Kidney tubule cell (primary cell): ENCODE data around the gene PXDN.

Experiments
- DNase-seq: peaks from one replicate; pipeline ENCODE4 v3.0.0-alpha.2; 2018; ENCODE audit warnings: low spot score

The PXDN gene

DNA sequence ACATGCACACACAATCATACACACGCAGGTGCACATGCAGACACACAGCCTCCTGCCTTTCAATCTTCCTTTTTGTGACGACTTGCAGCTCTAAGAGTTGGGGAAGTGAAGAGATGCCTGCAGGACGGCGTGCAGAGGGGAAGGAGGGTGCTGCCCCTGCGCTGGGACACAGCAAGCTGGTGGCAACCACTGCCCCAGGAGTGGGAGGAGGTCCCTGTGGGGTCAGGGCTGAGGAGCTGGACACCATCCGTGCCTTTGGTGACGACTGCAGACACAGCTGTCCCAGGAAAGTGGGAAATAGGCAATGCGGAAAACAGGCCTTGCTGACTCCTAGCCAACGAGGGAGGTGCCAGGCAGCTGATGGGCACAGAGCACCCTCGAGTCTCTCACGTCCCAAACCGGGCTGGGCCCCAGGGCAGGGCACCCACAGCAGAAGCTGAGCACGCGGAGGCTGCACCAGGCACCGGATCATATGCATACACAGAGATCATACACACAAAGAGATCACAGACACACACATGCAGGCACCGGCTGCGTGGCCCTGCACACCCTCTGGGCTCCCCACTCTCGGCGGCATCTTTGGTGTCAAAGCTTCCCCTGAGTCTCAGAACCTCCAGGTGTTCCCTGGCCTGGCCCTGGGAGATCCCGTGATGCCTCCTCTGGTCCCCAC lies 146.1 kb downstream of the PXDN start:
- no peak for DNase-seq

DNA sequence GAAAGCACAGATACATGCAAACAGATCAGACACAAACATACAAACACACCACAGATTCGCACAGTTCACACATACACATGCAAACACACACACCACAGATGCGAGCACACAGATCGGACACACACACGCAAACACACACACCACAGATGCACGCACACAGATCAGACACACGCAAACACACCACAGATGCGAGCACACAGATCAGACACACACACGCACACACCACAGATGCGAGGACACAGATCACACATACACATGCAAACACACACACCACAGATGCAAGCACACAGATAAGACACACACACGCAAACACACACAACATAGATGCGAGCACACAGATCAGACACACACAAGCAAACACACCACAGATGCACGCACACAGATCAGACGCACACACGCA lies 149.0 kb downstream of the PXDN start:
- DNase-seq = no peak

GRCh38 chr2:1594373-1595171 lies 149.7 kb downstream of the PXDN start:
- no peak for DNase-seq

- no peak for DNase-seq
Measured at GRCh38 chr2:1594123-1594372, 150.3 kb downstream of the PXDN start.

- DNase-seq = peak; percentile 81
Measured at GRCh38 chr2:1593371-1594122, 150.8 kb downstream of the PXDN start.

GRCh38 chr2:1591978-1592907 lies 152.1 kb downstream of the PXDN start:
- peak; percentile 88 for DNase-seq

GRCh38 chr2:1591461-1591770 lies 152.9 kb downstream of the PXDN start:
- peak; percentile 77 for DNase-seq

DNA sequence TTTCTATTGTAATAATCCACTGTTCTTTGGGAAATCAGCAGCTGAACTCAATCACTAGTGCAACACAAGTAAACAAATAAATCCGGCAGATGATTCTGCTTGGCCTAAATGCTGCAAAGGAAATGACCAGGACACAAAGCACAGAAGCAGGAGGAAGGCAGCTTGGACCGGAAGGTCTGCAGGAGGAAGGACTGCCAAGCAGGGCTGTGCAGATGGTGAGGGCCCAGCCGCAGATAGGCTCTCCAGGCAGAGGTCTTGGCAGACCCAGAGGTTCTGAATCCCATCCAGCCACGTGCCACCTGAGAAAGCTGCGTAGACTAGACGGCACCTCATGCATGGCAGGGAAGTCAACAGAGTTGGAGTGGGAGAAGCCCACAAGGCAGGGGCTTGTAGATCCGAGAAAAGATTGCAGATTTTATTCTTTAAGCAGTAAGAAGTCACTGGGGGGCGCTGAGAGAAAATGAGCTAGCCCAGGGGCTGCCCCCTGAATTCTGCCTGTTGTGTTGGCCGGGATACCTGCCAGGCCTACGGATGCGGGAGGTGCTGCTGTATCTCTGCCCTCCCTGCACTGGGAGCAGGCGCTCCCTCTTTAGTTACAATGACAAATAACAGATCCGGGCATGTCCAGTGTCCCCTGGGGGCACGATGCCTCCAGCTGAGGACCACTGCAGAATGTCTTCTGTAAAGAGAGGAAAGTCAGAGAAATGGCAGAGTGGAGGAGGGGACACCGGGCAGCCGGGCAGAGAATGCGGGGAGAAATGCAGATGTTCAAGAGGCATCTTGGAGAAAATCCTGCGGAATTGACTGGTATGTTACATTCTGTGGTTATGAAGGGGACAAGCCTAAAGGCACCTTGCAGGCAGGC lies 153.5 kb downstream of the PXDN start:
- DNase-seq = no peak

DNA sequence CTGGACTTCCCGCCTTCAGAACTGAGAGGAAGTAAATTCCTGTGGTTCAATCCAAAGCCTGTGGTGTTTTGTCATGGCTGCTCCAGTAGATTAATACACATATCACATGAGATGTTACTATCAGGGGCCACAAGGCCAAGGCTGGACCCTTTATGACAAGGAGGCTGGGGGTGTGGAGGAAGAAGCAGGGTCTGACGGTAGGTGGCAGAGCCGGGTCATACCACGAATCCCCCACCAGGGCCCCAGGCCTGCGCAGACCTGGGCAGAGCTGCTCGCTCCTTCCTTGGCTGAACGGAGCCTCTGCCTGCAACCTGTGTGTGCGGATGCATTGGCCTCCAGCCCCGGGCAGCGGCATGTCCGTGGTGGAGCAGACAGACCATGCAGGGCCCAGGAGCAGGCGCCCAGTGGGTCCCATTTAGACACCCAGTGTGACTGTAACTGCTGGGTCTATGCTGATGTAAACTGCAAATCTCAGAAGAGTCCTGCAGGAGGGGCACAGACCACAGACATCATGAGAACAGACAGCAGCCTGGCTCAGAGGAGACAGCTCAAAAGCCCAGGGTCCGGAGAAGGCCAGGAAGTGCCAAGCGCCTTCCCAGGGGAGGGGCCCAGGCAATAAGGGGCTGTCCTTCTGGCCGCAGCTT lies 155.2 kb downstream of the PXDN start:
- peak; percentile 39 for DNase-seq

- DNase-seq = no peak
Measured at GRCh38 chr2:1588051-1588977, 156.0 kb downstream of the PXDN start.

GRCh38 chr2:1586923-1587840 lies 157.1 kb downstream of the PXDN start:
- DNase-seq = peak; percentile 66

DNA sequence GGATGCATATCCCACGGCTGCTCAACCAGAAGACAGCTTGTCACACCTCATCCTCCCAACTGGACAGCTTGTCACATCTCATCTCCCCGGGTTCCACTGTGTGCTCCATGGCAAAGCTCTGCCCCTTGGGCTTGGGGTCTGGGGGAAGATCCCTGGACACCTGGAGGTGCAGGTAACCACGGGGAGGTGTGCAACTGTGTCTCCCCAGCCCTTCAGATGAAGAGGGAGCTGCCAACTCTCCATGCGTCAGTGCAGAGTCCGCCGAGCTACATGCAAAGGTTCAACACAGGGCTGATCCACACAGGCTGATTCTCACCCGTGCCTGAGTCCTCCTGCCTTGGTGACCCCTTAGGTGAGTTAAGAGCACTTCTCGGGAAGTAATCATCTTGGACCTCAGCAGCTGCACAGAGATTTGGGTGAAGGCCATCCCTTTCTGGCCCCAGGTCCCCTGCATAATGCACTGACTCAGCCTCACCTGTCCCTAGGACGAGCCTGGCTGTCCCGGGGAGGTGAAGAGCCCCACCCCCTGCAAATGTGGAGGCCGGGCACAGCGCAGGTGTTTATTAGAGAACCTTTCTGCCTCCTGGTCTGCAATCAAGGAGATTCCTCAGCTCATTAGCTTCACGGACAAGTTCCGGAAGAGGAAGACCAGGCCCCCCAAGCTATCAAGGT lies 157.9 kb downstream of the PXDN start:
- DNase-seq = peak; percentile 25

DNA sequence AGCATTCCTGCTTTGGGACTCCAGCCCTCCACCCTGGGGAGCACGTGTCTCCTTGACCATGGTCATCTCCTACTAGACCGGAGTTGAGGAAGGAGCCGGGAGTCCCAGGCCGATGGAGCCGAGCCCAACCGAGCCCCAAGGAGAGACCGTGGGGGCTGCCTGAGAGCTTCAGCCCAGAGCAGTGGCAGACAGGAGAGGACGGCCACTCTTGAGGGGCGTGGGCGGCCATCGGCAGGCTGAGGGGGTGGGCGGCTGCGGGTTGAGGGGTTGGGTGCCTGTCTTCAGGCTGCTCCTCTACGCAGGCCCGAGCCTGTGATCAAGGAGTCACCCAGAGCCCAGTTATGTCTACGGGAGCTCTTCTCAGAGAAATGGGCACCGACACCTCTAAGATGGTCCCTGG lies 158.7 kb downstream of the PXDN start:
- no peak for DNase-seq

DNA sequence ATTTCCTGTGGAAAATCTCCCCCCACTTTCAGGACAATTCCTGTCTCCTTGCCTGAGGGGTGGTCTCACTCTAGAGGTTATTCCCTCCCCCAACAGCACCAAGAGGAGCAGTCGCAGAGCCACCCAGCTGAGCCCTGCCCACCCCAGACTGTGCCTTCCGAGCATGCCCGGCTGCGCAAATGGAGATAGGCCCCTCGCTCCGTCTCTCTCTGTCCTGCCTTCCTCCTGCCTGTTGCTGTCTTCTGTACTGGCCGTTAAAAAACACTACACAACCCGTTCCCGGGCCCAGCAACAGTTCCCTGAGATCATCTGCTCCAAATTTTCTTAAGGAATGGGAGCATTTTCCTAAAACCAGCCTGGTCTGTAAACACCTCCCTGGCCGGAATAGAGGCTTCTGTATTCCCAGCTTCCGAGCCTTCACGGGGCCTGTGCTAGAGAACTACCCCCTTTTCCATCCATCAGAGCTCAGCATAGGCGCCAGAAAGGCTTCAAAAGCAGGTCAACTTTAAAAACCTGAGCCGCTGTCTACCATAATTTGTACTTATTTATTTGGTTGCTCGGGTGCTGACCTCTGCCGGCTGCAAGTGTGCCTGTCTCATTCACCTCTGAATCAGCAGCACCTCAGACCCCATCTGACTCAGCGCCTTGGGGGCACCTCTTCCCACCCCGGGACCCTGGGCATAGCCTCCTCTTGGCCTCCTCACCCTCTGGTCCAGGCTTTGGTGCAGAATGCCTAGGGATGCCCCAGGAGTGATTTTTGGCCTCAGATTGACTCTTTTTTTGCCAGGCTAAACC lies 159.4 kb downstream of the PXDN start:
- peak; percentile 35 for DNase-seq

DNA sequence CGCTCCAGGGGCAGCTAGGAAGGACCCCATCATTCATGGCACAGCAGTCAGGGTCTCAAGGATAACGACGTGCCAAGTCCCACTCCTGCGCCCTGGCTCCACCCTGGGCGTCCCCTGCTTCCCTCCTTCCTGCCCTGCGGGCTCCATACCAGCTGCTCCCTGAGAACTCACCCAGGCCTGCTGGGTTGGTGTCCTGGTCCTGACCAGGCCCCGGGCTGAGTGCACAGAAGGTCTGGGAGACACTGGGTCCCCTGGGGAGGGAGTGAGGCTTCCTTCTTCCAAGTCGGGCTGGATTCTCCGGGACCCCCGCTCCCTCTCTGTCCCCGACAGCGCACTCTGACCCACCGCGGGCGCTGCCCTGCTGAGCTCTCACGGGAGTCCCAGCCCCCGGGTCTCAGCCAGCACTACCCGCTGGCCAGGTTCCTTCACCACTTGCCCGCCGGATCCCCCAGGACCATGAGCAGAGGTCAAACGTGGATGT lies 160.2 kb downstream of the PXDN start:
- DNase-seq = no peak

DNA sequence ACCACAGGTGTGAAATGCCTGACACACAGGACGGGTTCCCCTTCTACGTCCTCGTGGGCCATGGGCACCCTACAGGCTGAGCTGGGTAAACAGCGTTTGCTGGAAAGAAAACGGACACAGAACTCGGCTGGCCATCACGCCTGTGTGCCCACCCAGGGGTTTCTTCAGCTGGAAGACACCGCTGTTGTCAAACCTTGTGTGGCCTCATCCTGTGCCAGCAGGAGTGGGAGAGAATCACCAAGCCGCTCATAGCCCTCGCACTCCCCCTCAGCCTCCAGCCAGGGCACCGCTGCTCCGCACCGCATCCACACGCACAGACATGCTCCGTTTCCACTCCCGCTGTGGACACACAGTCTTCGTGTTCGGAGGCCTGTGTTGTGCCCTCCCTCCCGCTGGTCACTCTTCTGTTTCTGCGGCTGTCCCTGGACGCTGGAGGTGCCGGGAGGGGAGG lies 161.4 kb downstream of the PXDN start:
- no peak for DNase-seq
